ENCODE measurements around the gene ZCCHC2. TPM values are rescaled to one million over a fixed set of nuclear protein-coding genes. Genes with fewer than 3 reads are reported as not detected.
A peak's percentile ranks its signal among the peaks of the same experiment; 100 is the strongest.

Gene ZCCHC2
- total RNA-seq, 4 donors from 2014 or later: 22.1 to 37.9 (median 32.0) TPM

DNA sequence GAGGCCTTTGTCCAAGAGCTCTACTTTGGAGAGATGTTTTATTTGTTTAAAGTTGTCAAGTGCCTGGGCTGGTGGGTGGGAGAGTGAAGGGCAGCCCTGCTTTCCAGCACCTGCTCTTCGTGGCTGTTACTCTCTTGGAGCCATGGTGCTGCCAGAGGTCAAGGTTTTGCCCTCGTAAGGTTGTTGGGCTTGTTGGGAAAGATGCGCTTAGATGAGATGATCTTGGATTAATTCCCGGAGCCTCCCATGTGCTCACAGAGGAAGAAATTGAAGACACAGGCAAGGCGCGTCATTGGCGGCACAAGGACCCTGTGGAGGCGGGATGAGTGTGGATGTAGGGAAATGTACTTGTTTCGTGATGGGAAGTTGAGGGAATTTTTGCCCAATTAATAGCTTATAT lies 27.9 kb downstream of the ZCCHC2 start:
- intact Hi-C loops (cut with DNase I; ENCODE audit: low total_unique reads) (no loop called here), in situ Hi-C loops (cut with MboI; ENCODE audit: low sequenced_read_pairs in 4 of 4) (loop anchor here in 3 of 4 donors (25.0 kb wide), 2 partner anchors 263 to 363 kb away; partner anchors contain the start of genes PIGN (in 2 of the 3) and RELCH (in 2 of the 3))
- DNase-seq (peak in 1 of 2 donors; percentile 45), ATAC-seq (peak in 1 of 2 donors; percentile 70)
- no peaks in the 10 kb centered on the region for H3K9me3 ChIP-seq
- peaks cover 0 to 32% of the 10 kb centered on the region in 2 donors for H3K36me3 ChIP-seq
- no peak overlapping the region for H3K4me3 ChIP-seq
- no peaks in the 10 kb centered on the region for H3K27me3 ChIP-seq
- H3K4me1 ChIP-seq: peaks cover 11 to 21% of the 10 kb centered on the region in 2 donors
- TF ChIP-seq, protein P1, sequence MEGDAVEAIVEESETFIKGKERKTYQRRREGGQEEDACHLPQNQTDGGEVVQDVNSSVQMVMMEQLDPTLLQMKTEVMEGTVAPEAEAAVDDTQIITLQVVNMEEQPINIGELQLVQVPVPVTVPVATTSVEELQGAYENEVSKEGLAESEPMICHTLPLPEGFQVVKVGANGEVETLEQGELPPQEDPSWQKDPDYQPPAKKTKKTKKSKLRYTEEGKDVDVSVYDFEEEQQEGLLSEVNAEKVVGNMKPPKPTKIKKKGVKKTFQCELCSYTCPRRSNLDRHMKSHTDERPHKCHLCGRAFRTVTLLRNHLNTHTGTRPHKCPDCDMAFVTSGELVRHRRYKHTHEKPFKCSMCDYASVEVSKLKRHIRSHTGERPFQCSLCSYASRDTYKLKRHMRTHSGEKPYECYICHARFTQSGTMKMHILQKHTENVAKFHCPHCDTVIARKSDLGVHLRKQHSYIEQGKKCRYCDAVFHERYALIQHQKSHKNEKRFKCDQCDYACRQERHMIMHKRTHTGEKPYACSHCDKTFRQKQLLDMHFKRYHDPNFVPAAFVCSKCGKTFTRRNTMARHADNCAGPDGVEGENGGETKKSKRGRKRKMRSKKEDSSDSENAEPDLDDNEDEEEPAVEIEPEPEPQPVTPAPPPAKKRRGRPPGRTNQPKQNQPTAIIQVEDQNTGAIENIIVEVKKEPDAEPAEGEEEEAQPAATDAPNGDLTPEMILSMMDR (IDR thresholded peaks at IDR 0.05 in 4 of 5, conservative IDR thresholded peaks at IDR 0.05 in 1 of 5): no peak
- no peak for TF ChIP-seq POLR2A (IDR thresholded peaks at IDR 0.05)
- H3K27ac ChIP-seq: peak overlapping the region in 1 of 4 donors; percentile 52

- Histone ChIP-seq H3K27me3 (no peaks in the 10 kb centered on the region), H3K27ac (peak overlapping the region in 1 of 4 donors; percentile 10), H3K9me3 (no peaks in the 10 kb centered on the region), H3K4me3 (no peak overlapping the region), H3K4me1 (peaks cover 21 to 33% of the 10 kb centered on the region in 2 donors), H3K36me3 (peaks cover 0 to 33% of the 10 kb centered on the region in 2 donors)
- TF ChIP-seq, protein P1 (IDR thresholded peaks at IDR 0.05 in 4 of 5, conservative IDR thresholded peaks at IDR 0.05 in 1 of 5): no peak
- no peak for TF ChIP-seq POLR2A (IDR thresholded peaks at IDR 0.05)
- ATAC-seq (no peak), DNase-seq (no peak)
- intact Hi-C loops (cut with DNase I; ENCODE audit: low total_unique reads) (no loop called here), in situ Hi-C loops (cut with MboI; ENCODE audit: low sequenced_read_pairs in 4 of 4) (loop anchor here in 3 of 4 donors (25.0 kb wide), 2 partner anchors 265 to 365 kb away; partner anchors contain the start of genes PIGN (in 2 of the 3) and RELCH (in 2 of the 3))
Observed at GRCh38 chr18:62551972-62552513, 29.2 kb downstream of the ZCCHC2 start.

DNA sequence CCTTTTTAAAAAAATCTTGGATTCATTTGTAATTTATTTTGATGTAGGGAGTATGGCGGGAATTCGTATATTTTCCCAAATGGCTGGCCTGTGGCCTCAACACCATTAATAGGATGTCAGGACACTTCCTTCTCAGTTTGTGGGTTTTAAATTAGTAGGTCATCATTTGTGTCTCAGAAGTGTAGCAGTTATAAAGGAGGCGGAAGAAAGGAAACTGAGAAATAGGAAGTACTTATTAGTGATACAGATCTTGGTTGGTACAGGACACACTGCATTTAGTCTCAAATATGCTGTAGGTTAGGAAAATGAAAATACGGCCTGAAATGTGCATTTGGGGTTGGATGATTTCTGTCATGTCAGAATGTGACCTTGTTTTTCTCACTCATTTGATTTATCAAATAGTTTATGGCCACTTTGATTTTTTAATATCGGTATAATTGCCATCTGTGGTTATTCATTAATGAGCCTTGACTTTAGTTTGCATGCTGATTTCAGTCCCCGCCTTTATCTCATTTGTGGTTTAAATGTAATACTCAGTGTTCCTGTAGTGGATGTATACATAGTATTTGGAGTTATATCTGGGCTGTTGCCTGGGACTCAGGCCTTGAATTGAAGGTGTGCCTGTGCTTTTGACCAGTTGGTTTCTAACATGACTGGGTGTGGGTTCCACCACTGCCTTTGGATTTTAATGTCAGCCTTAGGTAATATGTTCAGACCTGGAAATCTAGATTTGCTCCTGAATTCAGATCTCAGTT lies 31.4 kb downstream of the ZCCHC2 start:
- H3K4me1 ChIP-seq: peaks cover 17 to 38% of the 10 kb centered on the region in 2 donors
- intact Hi-C loops (cut with DNase I; ENCODE audit: low total_unique reads): no loop called here
- DNase-seq (no peak), ATAC-seq (no peak)
- peak overlapping the region in 3 of 4 donors; percentile 64 to 69 (median 69) for H3K27ac ChIP-seq
- H3K27me3 ChIP-seq: no peaks in the 10 kb centered on the region
- H3K36me3 ChIP-seq: peaks cover 0 to 49% of the 10 kb centered on the region in 2 donors
- TF ChIP-seq, protein P1 (IDR thresholded peaks at IDR 0.05 in 4 of 5, conservative IDR thresholded peaks at IDR 0.05 in 1 of 5): no peak
- TF ChIP-seq POLR2A (IDR thresholded peaks at IDR 0.05): no peak
- H3K9me3 ChIP-seq: no peaks in the 10 kb centered on the region
- in situ Hi-C loops (cut with MboI; ENCODE audit: low sequenced_read_pairs in 4 of 4): loop anchor here in 3 of 4 donors (25.0 kb wide), 2 partner anchors 267 to 367 kb away; partner anchors contain the start of genes PIGN (in 2 of the 3) and RELCH (in 2 of the 3)
- H3K4me3 ChIP-seq: no peak overlapping the region

DNA sequence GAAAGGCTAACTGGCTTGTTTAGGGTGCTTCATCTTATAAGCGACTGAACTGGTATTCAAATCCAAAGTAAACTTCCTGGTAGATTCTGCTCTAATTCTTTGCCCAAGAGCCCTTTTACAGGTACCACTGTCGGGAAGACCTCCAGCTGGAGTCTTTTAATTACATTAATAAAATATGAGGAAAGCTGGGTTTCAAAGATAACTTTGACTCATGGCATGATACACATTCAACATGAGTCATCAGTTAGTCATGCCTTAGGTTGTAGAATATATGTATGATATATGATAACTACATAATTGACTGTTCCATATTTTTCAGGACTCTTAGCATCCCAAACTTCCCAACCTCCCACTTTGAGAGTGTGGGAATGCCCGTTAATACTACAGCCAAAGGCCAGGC lies 32.3 kb downstream of the ZCCHC2 start:
- intact Hi-C loops (cut with DNase I; ENCODE audit: low total_unique reads) (no loop called here), in situ Hi-C loops (cut with MboI; ENCODE audit: low sequenced_read_pairs in 4 of 4) (loop anchor here in 3 of 4 donors (25.0 kb wide), 2 partner anchors 268 to 368 kb away; partner anchors contain the start of genes PIGN (in 2 of the 3) and RELCH (in 2 of the 3))
- H3K36me3 ChIP-seq: peaks cover 0 to 58% of the 10 kb centered on the region in 2 donors
- DNase-seq (no peak), ATAC-seq (no peak)
- no peaks in the 10 kb centered on the region for H3K9me3 ChIP-seq
- no peaks in the 10 kb centered on the region for H3K27me3 ChIP-seq
- no peak for TF ChIP-seq POLR2A (IDR thresholded peaks at IDR 0.05)
- peaks cover 10 to 31% of the 10 kb centered on the region in 2 donors for H3K4me1 ChIP-seq
- peak overlapping the region; percentile 64 to 81 (median 69) for H3K27ac ChIP-seq
- H3K4me3 ChIP-seq: no peak overlapping the region

DNA sequence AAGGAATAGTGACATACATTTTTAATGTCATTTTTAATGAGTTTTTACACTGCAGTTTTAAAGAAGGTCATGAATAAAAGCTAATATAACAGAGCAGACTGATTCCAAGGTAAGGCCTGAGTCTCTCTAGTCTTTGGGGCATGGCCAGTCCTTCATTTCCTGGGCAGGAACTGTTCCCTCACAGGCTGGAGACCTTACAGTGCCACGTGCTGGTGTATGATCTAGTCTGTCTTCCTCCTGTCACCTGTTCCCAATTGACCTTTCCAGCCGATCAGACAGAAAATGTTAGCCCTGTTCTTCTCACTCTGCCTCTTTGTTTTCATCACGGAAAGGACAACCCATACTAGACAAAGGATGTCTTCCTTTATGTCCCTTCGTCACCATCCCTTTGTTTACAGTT lies 33.6 kb downstream of the ZCCHC2 start:
- H3K27ac ChIP-seq: peak overlapping the region; percentile 64 to 81 (median 69)
- peaks cover 10 to 31% of the 10 kb centered on the region in 2 donors for H3K4me1 ChIP-seq
- H3K27me3 ChIP-seq: no peaks in the 10 kb centered on the region
- intact Hi-C loops (cut with DNase I; ENCODE audit: low total_unique reads) (no loop called here), in situ Hi-C loops (cut with MboI; ENCODE audit: low sequenced_read_pairs in 4 of 4) (loop anchor here in 3 of 4 donors (25.0 kb wide), 2 partner anchors 269 to 369 kb away; partner anchors contain the start of genes PIGN (in 2 of the 3) and RELCH (in 2 of the 3))
- DNase-seq (peak; percentile 42), ATAC-seq (peak; percentile 84 to 93)
- TF ChIP-seq, protein P1 (IDR thresholded peaks at IDR 0.05 in 4 of 5, conservative IDR thresholded peaks at IDR 0.05 in 1 of 5): no peak
- TF ChIP-seq POLR2A (IDR thresholded peaks at IDR 0.05): no peak
- H3K4me3 ChIP-seq: no peak overlapping the region
- peaks cover 0 to 58% of the 10 kb centered on the region in 2 donors for H3K36me3 ChIP-seq
- no peaks in the 10 kb centered on the region for H3K9me3 ChIP-seq
